Ishikawa (cell line): ENCODE data around the gene PPY.

ENCODE experiments used
- CEBPB ChIP-seq: IDR thresholded peaks from 2 replicates; pipeline ENCODE4 v1.6.1; 2012
- EP300 ChIP-seq: IDR thresholded peaks from 2 replicates; pipeline ENCODE4 v1.6.1; 2012; ENCODE audit warnings: borderline replicate concordance
- NFIC ChIP-seq: IDR thresholded peaks from 2 replicates; pipeline ENCODE4 v1.6.1; 2012
- RAD21 ChIP-seq: IDR thresholded peaks from 2 replicates; pipeline ENCODE4 v1.6.1; 2012; ENCODE audit warnings: low read depth
- TAF1 ChIP-seq: IDR thresholded peaks from 2 replicates; pipeline ENCODE4 v1.6.1; 2012; ENCODE audit warnings: low read depth, mild to moderate bottlenecking
- TCF12 ChIP-seq: IDR thresholded peaks from 2 replicates; pipeline ENCODE4 v1.6.1; 2012; ENCODE audit warnings: low read depth
- TEAD4 ChIP-seq: IDR thresholded peaks from 2 replicates; pipeline ENCODE4 v1.6.1; 2012
- USF1 ChIP-seq: IDR thresholded peaks from 2 replicates; pipeline ENCODE4 v1.6.1; 2012
- YY1 ChIP-seq: IDR thresholded peaks from 2 replicates; pipeline ENCODE4 v1.6.1; 2012; ENCODE audit warnings: low read depth
- TF ChIP-seq, protein P1 (sequence below): IDR thresholded peaks from 2 replicates; pipeline ENCODE4 v1.6.1; 2012; ENCODE audit warnings: low read depth, mild to moderate bottlenecking

PPY gene

GRCh38 chr17:43897831-43898230 is 44.4 kb downstream of the PPY start:
- no peak for TF ChIP-seq RAD21
- TF ChIP-seq TCF12, result no peak
- no peak for TF ChIP-seq USF1
- no peak for TF ChIP-seq TEAD4
- TF ChIP-seq YY1, result no peak
- no peak for TF ChIP-seq NFIC

GRCh38 chr17:43892647-43892952 is 49.7 kb downstream of the PPY start:
- TF ChIP-seq NFIC, result no peak

DNA sequence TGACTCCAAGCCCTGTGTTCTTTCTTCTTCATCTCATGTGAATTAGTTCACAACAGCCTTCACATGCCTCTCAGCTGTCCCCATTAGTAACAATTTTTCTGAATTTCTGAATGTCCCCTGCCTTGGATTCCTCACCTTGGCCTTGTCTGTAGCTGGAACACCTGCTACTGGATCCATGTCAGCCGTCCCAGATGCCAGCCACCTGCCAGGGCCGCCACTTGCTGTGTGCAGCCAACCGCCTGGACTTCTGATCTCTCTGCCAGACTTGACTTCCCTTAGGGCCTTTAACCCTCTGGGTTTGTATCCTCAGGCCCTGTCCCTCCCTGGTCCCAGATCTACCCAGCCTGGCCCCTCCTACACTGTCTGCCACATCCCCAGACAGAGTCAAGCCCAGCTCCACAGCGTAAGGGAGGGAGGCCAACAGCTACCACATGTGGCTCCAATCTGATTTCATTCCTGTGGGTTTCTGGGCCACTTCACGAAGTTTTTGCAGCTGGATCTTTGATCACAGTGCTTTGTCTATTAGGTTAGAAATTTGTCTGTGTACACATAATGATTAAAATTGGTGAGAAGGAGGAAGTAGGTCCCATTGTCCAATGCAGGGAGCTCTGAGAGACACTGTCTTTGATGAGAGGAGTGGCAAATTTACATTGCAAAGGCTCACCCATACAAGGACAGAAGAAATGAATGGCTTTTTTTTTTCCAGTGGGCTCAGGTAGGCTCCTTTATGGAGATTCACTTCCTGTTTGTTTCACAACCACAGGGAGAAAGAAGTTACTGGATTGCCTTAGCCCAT is 50.2 kb downstream of the PPY start:
- TF ChIP-seq CEBPB (no peak), RAD21 (no peak), TAF1 (no peak), EP300 (no peak), YY1 (no peak), USF1 (no peak)
- TF ChIP-seq, protein P1, sequence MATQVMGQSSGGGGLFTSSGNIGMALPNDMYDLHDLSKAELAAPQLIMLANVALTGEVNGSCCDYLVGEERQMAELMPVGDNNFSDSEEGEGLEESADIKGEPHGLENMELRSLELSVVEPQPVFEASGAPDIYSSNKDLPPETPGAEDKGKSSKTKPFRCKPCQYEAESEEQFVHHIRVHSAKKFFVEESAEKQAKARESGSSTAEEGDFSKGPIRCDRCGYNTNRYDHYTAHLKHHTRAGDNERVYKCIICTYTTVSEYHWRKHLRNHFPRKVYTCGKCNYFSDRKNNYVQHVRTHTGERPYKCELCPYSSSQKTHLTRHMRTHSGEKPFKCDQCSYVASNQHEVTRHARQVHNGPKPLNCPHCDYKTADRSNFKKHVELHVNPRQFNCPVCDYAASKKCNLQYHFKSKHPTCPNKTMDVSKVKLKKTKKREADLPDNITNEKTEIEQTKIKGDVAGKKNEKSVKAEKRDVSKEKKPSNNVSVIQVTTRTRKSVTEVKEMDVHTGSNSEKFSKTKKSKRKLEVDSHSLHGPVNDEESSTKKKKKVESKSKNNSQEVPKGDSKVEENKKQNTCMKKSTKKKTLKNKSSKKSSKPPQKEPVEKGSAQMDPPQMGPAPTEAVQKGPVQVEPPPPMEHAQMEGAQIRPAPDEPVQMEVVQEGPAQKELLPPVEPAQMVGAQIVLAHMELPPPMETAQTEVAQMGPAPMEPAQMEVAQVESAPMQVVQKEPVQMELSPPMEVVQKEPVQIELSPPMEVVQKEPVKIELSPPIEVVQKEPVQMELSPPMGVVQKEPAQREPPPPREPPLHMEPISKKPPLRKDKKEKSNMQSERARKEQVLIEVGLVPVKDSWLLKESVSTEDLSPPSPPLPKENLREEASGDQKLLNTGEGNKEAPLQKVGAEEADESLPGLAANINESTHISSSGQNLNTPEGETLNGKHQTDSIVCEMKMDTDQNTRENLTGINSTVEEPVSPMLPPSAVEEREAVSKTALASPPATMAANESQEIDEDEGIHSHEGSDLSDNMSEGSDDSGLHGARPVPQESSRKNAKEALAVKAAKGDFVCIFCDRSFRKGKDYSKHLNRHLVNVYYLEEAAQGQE, result no peak
